Stimulated activated naive CD8-positive, alpha-beta T cell treated with anti-CD3 and anti-CD28 coated beads, Interleukin-15, Interleukin-2, amounts not matched to agents 100 U/mL and 50 U/mL, for 24 hours (primary cell): ENCODE measurements around the gene HDAC10.
A peak's percentile ranks its signal among the peaks of the same experiment; 100 is the strongest.

ENCODE experiments used
- ATAC-seq: fragments of 150-1000 bp; cut with Tn5 transposase; one replicate; pipeline ENCODE4 v1.10.0; 2021
- DNase-seq: peaks from one replicate; pipeline ENCODE4 v3.0.0; 2021

The HDAC10 gene

GRCh38 chr22:50250555-50251476 is at the start of gene HDAC10:
TSS of gene HDAC10 (minus strand) at chr22:50251265. CDS start at chr22:50251032, 233 bp downstream.
- ATAC-seq, result peak; percentile 82
- DNase-seq, result peak; percentile 90

GRCh38 chr22:50300620-50301257 is 49.7 kb upstream of the HDAC10 start:
- ATAC-seq (no peak), DNase-seq (no peak)

- ATAC-seq (no peak), DNase-seq (no peak)
Measured at GRCh38 chr22:50299785-50300619, 48.9 kb upstream of the HDAC10 start.

GRCh38 chr22:50298937-50299784 is 48.1 kb upstream of the HDAC10 start:
- no peak for ATAC-seq
- DNase-seq, result no peak

- ATAC-seq (no peak), DNase-seq (no peak)
Measured at GRCh38 chr22:50298266-50298637, 47.2 kb upstream of the HDAC10 start.

GRCh38 chr22:50297510-50298265 is 46.6 kb upstream of the HDAC10 start:
- ATAC-seq (no peak), DNase-seq (no peak)

- ATAC-seq (no peak), DNase-seq (no peak)
Measured at GRCh38 chr22:50296658-50297490, 45.8 kb upstream of the HDAC10 start.

GRCh38 chr22:50294319-50294656 is 43.2 kb upstream of the HDAC10 start:
- no peak for DNase-seq
- ATAC-seq, result no peak

GRCh38 chr22:50293441-50294318 is 42.6 kb upstream of the HDAC10 start:
- ATAC-seq (peak; percentile 22), DNase-seq (peak; percentile 44)

GRCh38 chr22:50292643-50293440 is 41.8 kb upstream of the HDAC10 start:
- DNase-seq, result peak; percentile 49
- peak; percentile 53 for ATAC-seq

- ATAC-seq (no peak), DNase-seq (no peak)
Measured at GRCh38 chr22:50289942-50290630, 39.0 kb upstream of the HDAC10 start.

GRCh38 chr22:50289151-50289941 is 38.3 kb upstream of the HDAC10 start:
- ATAC-seq (no peak), DNase-seq (no peak)

- ATAC-seq (no peak), DNase-seq (no peak)
Measured at GRCh38 chr22:50287731-50288130, 36.7 kb upstream of the HDAC10 start.

GRCh38 chr22:50286701-50287318 is 35.7 kb upstream of the HDAC10 start:
- ATAC-seq (no peak), DNase-seq (no peak)

GRCh38 chr22:50286275-50286674 is 35.2 kb upstream of the HDAC10 start:
- DNase-seq (no peak), ATAC-seq (no peak)

- ATAC-seq, result no peak
- no peak for DNase-seq
Measured at GRCh38 chr22:50285568-50286229, 34.6 kb upstream of the HDAC10 start.
